HG02973 (cell line): ENCODE measurements around the gene SLC17A4.

ENCODE experiments used
- ATAC-seq: cut with Tn5 transposase; IDR thresholded peaks from one replicate; pipeline ENCODE4 v1.9.1; 2021; ENCODE audit warnings: moderate library complexity; ENCODE audit not compliant: unreplicated experiment

Gene SLC17A4

DNA sequence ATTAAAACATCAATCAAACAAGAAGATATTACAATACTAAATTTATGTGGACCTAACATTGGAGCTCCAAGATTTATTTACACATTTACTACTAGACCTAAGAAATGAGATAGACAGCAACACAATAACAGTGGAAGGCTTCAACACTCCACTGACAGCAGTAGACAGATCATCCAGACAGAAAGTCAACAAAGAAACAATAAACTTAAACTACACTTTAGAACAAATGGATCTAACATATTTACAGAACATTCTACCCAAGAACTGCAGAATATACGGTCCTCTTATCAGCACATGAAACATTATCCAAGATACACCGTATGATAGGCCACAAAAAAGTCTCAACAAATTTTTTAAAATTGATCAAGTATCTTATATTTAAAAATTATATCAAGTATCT is 50.3 kb downstream of the SLC17A4 start:
- ATAC-seq = no peak

DNA sequence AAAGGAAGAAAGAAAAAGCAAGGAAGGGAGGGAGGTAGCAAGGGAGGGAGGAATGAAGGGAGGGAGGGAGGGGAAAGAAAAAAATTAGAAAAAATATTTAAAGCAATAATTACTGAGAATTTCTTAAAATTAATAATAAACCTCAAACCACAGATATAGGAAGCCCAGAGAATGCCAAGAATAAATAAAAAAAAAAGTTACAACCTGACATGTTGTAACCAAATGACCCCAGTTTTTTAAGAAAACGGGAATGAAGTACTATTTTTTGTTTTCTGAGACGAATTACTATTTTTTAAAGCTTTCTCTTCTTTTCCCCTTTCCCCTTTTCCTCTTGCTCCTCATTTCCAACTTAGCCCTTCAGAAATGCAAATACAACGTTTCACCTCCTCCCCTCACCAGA is 60.7 kb downstream of the SLC17A4 start:
- ATAC-seq = no peak

DNA sequence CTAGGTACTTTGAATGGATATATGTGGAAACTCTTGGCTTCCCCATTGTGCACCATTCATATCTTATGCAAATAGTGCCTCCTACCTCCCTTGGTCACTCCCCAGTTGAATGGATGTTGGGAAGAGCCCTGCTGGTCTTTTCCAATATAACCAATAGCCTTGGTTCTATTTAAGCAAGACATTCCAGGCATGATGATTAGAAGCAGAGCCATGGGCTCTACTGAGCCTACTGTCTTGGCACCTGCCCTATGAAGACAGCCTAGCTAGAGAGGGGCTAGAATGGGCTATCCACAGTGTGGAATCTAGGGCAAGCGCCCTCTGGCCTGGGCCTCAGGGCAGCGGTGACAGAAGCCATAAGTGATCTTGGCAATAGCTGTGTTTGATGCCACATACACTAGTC is 61.7 kb downstream of the SLC17A4 start:
- ATAC-seq = no peak

DNA sequence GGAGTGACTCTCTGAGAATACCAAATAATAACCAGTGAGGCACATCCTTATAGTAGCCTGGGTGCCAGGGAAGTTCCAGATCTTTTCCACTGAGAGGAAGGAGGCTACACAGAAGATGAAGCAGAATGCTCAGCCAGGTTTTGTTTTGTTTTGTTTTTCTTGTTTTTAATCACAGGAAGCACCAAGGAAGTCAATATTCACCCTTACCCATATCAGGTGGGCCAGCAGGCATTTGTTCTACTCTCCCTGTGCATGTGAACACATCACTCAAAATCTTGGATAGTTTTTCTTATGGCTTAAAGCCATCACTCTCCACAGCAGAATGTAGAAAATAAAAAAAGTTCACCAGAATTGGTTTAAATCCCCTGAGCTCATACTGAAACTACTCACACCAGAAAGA is 66.8 kb downstream of the SLC17A4 start:
- ATAC-seq = no peak

DNA sequence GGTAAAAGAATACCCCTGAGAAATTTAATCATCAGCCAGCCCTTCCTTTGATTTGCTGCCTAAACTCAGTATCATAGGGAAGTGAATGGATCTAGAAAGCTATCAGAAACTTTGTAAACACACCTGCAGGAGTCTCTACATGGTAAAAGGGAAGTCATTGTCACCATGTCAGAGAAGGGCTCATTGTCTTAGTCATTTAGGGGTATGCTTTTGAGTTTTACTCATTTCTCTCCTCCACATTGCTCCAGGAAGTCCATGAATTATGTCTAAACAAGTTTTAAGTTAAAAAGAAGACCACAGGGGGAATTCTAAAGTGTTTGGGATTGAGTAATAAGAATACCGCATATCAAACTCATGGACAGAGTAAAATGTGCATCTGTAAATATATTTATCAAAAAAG is 74.8 kb downstream of the SLC17A4 start:
- no peak for ATAC-seq

DNA sequence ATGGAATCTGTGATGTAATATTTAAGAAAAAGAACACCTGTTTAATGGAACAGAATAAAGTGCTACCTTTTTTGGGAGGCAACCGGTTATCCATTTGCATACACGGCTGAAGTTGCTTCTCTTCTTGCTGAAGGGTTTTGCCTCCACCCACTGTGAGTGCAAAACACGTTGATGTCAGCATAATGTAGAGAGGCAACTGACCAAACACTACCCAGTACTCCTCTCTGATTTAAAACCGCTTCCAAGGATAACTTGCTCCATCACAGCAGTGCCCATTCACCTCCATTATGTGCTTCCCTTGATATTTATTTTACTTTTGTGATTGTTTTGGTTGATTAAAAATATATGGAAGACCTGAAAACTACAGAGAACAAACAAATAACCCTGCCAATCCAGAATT is 75.9 kb downstream of the SLC17A4 start:
- ATAC-seq = no peak
